Neuronal stem cell (in vitro differentiated cells): Measurements from ENCODE around the gene SPTLC3.
"Not testable (repeated sequence)": the region's sequence is repeated elsewhere in the genome, so short reads cannot be mapped to it uniquely, and the experiment has no call there.

Source experiments
- DNase-seq: peaks from one replicate; pipeline ENCODE4 v3.0.0-alpha.2; 2013; ENCODE audit warnings: low spot score
- H2AFZ ChIP-seq: one replicate; pipeline ENCODE4 v1.6.1; 2013; ENCODE audit warnings: mild to moderate bottlenecking, low read length, inconsistent platforms
- H2AK5ac ChIP-seq: 2 replicates; pipeline ENCODE4 v1.6.1; 2013; ENCODE audit warnings: low read depth, mild to moderate bottlenecking, inconsistent platforms, low read length, moderate library complexity, mixed read lengths
- H2BK120ac ChIP-seq: 2 replicates; pipeline ENCODE4 v1.6.1; 2013; ENCODE audit warnings: low read depth, mild to moderate bottlenecking, inconsistent platforms, low read length, moderate library complexity, mixed read lengths
- H2BK12ac ChIP-seq: one replicate; pipeline ENCODE4 v1.6.1; 2013; ENCODE audit warnings: low read length, inconsistent platforms
- H2BK15ac ChIP-seq: 2 replicates; pipeline ENCODE4 v1.6.1; 2013; ENCODE audit warnings: mild to moderate bottlenecking, low read length, inconsistent platforms, mixed read lengths
- H2BK5ac ChIP-seq: one replicate; pipeline ENCODE4 v1.6.1; 2013; ENCODE audit warnings: inconsistent platforms, mild to moderate bottlenecking, low read length, moderate library complexity
- H3K14ac ChIP-seq: one replicate; pipeline ENCODE4 v1.6.1; 2013; ENCODE audit warnings: low read length, inconsistent platforms
- H3K18ac ChIP-seq: 2 replicates; pipeline ENCODE4 v1.6.1; 2013; ENCODE audit warnings: low read length, inconsistent platforms
- H3K23ac ChIP-seq: 2 replicates; pipeline ENCODE4 v1.6.1; 2013; ENCODE audit warnings: low read depth, mild to moderate bottlenecking, mixed read lengths, low read length, inconsistent platforms; ENCODE audit not compliant: poor library complexity
- H3K27ac ChIP-seq: replicated peaks from 3 replicates; pipeline ENCODE4 v1.5.1; 2013; ENCODE audit warnings: low read length, inconsistent platforms
- H3K27me3 ChIP-seq, 3 experiments: 2 replicates each; pipeline ENCODE4 v1.6.1; 2013; ENCODE audit warnings: low read length in 3 of 3, mild to moderate bottlenecking in 2 of 3, inconsistent platforms in 1 of 3, low read depth in 1 of 3, mixed read lengths in 1 of 3, moderate library complexity in 1 of 3; ENCODE audit not compliant: control insufficient read depth in 3 of 3, insufficient read depth in 3 of 3
- H3K36me3 ChIP-seq, 2 donors: replicated peaks in 1 of 2; 2 replicates each; pipeline ENCODE4 v1.6.1; 2013; ENCODE audit warnings: low read length in 2 of 2; ENCODE audit not compliant: control insufficient read depth in 2 of 2, insufficient read depth in 2 of 2
- H3K4ac ChIP-seq: 2 replicates; pipeline ENCODE4 v1.6.1; 2013; ENCODE audit warnings: inconsistent platforms, mild to moderate bottlenecking, low read length, moderate library complexity
- H3K4me1 ChIP-seq, 2 donors: 1 replicate in 1 of 2; 2 replicates in 1 of 2; pipeline ENCODE4 v1.6.1; 2013; ENCODE audit warnings: low read length in 2 of 2, low read depth in 1 of 2; ENCODE audit not compliant: control insufficient read depth in 2 of 2, insufficient read depth in 1 of 2
- H3K4me2 ChIP-seq: one replicate; pipeline ENCODE4 v1.6.1; 2013; ENCODE audit warnings: mild to moderate bottlenecking, low read length, inconsistent platforms; ENCODE audit not compliant: insufficient read depth, poor library complexity, severe bottlenecking
- H3K4me3 ChIP-seq, 2 donors: 2 replicates each; pipeline ENCODE4 v1.5.1; 2013; ENCODE audit warnings: low read length in 2 of 2, mild to moderate bottlenecking in 2 of 2, inconsistent platforms in 1 of 2, moderate library complexity in 1 of 2
- H3K79me1 ChIP-seq: one replicate; pipeline ENCODE4 v1.6.1; 2013; ENCODE audit warnings: low read depth, mild to moderate bottlenecking, inconsistent platforms, low read length, moderate library complexity
- H3K9ac ChIP-seq: one replicate; pipeline ENCODE4 v1.6.1; 2013; ENCODE audit warnings: mild to moderate bottlenecking, low read depth, low read length, inconsistent platforms; ENCODE audit not compliant: poor library complexity
- H3K9me3 ChIP-seq, 2 donors: replicated peaks in 1 of 2; 2 replicates each; pipeline versions ENCODE3 to v1.6.1; 2013; ENCODE audit warnings: low read length in 2 of 2, mild to moderate bottlenecking in 2 of 2, inconsistent platforms in 1 of 2, low read depth in 1 of 2, mixed read lengths in 1 of 2, moderate library complexity in 1 of 2; ENCODE audit not compliant: control insufficient read depth in 2 of 2, insufficient read depth in 1 of 2
- H4K8ac ChIP-seq: one replicate; pipeline ENCODE4 v1.6.1; 2013; ENCODE audit warnings: low read depth, mild to moderate bottlenecking, inconsistent platforms, low read length, moderate library complexity
- H4K91ac ChIP-seq: one replicate; pipeline ENCODE4 v1.6.1; 2013; ENCODE audit warnings: low read length, low read depth, mild to moderate bottlenecking, inconsistent platforms; ENCODE audit not compliant: poor library complexity
- WGBS, 2 donors: extraction: QIAGEN DNeasy Blood & Tissue Kit; methylation state at CpG; one replicate each; pipeline ENCODE4 v1.1.7; 2013; ENCODE audit warnings: missing lambda C conversion rate in 2 of 2, mixed read lengths in 1 of 2; ENCODE audit not compliant: insufficient read length in 2 of 2, insufficient replicate concordance in 1 of 2; ENCODE audit errors: extremely low coverage in 2 of 2; 5-methylcytosine and 5-hydroxymethylcytosine counted together

SPTLC3 gene

DNA sequence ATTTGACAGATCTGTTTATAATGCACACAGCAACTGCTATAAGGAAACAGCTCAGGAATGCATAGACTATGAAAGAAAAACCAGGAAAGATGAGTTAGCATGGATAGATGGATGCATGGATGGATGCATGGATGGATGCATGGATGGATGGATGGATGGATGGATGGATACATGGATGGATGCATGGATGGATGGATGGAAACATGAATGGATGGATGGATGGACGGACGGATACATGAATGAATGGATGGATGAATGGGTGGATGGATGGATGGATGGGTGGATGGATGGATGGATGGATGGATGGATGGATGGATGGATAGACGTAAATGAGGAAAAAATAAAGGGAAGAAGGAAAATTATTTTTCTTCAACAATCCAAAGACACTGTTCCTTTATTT is 29.1 kb upstream of the SPTLC3 start:
- peak overlapping the region; percentile 73 for H2BK12ac ChIP-seq
- not testable (repeated sequence) for H3K23ac ChIP-seq, H3K27me3 ChIP-seq, H3K9ac ChIP-seq, H2BK5ac ChIP-seq, H2AFZ ChIP-seq, H3K14ac ChIP-seq, H3K4ac ChIP-seq, H4K91ac ChIP-seq, H3K4me2 ChIP-seq, H2BK15ac ChIP-seq, H3K79me1 ChIP-seq, H3K27ac ChIP-seq, H3K18ac ChIP-seq, H3K9me3 ChIP-seq, H4K8ac ChIP-seq, H2AK5ac ChIP-seq, H2BK120ac ChIP-seq, H3K4me1 ChIP-seq, DNase-seq, H3K4me3 ChIP-seq, H3K36me3 ChIP-seq
- no CpG with 5 or more reads among the region's 3 CpGs for WGBS, 2 donors

DNA sequence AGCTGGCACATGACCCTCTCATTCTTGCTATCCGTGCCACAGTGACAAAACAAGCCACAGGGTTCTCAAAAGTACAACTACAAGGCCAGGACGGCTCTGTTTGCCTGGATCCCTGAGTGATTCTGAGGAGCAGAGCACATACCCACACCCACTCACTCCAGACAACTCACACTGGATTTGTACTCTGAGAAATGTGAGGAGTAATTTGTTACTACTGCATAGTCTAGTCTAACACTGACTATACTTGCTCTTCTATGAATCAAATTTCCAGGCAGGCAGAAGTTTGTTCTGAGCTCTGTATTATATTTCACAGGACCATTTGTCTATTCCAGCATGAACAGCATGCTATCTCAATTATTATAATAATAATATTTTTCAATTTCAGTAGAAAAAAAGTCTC is 26.7 kb upstream of the SPTLC3 start:
- DNase-seq: no peak
- H4K91ac ChIP-seq: no peak overlapping the region
- no peak overlapping the region for H2BK12ac ChIP-seq
- no peak overlapping the region for H3K23ac ChIP-seq
- H3K9ac ChIP-seq: no peak overlapping the region
- no peak overlapping the region for H3K14ac ChIP-seq
- H3K4me3 ChIP-seq: no peak overlapping the region
- H3K18ac ChIP-seq: no peak overlapping the region
- no peaks in the 10 kb centered on the region for H3K27me3 ChIP-seq
- H3K4ac ChIP-seq: no peak overlapping the region
- no peaks in the 10 kb centered on the region for H3K36me3 ChIP-seq
- H3K27ac ChIP-seq: no peak overlapping the region
- no CpG with 5 or more reads among the region's 2 CpGs for whole genome bisulfite sequencing, 2 donors
- no peaks in the 10 kb centered on the region for H3K4me1 ChIP-seq
- no peak overlapping the region for H2AFZ ChIP-seq
- H2BK120ac ChIP-seq: no peak overlapping the region
- no peak overlapping the region for H2AK5ac ChIP-seq
- H4K8ac ChIP-seq: no peak overlapping the region
- H3K79me1 ChIP-seq: no peaks in the 10 kb centered on the region
- H3K9me3 ChIP-seq: peaks cover 0 to 2% of the 10 kb centered on the region in 2 donors
- H2BK15ac ChIP-seq: no peak overlapping the region
- H3K4me2 ChIP-seq: no peak overlapping the region
- no peak overlapping the region for H2BK5ac ChIP-seq

DNA sequence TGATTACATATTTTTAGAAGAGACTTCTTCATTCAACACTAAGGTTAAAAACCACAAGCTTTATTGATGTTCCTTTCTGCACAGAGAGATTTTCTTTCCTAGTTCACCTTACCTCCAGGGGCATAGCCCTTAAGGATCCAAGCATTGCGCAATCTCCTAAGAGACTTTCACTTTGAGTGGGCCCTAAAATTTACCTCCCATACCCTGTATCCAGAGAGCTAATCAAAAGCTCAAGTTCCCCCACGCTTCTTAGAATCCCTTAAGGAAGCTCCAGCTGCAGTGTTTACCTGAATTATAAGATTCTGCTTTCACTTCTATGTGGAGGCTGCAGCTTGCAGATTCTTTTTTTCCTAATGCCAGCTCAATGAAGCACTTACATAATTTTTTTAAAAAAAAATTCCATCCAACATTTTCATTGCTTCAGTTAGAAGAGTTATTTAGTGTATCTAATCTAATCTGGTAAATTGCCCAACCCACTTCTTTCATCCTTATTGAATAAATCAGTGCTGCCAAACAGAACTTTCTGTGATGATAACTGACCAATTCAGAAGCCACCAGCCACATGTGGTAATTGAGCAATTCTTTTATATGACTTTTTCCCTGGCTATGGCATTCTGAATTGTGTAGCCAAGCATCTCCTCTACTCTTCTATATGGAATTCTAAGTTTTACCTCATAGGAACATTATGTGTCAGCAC is 24.6 kb upstream of the SPTLC3 start:
- no peak for DNase-seq
- WGBS, 2 donors: no CpG with 5 or more reads among the region's 2 CpGs

DNA sequence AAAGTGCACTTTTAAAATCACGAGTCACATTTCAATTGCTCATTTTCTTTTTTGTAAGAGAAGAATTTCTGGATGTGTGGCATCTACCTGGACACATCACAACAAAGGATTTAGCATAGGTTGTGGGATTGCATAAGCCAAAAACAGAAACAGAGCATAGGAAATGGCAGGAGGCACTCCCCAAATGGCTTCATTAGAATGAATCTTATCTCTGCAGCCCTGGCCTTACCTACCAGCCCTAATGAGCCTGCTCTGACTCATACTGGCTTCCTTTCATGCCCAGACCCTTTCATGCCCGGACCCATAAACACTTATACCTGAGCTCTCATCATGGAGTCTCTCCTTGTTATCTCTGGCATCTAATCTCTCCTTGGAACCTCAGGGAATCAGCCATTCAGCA is 23.9 kb upstream of the SPTLC3 start:
- H3K23ac ChIP-seq: no peak overlapping the region
- DNase-seq: no peak
- no peaks in the 10 kb centered on the region for H3K36me3 ChIP-seq
- H4K91ac ChIP-seq: no peak overlapping the region
- no peak overlapping the region for H3K4me2 ChIP-seq
- H2BK5ac ChIP-seq: no peak overlapping the region
- H3K9ac ChIP-seq: no peak overlapping the region
- H3K9me3 ChIP-seq: no peaks in the 10 kb centered on the region
- no peak overlapping the region for H3K27ac ChIP-seq
- H2BK12ac ChIP-seq: no peak overlapping the region
- H3K4ac ChIP-seq: no peak overlapping the region
- no peak overlapping the region for H2BK15ac ChIP-seq
- H3K79me1 ChIP-seq: no peaks in the 10 kb centered on the region
- H3K14ac ChIP-seq: no peak overlapping the region
- H2AFZ ChIP-seq: no peak overlapping the region
- no peaks in the 10 kb centered on the region for H3K4me1 ChIP-seq
- no CpG with 5 or more reads among the region's 2 CpGs for WGBS, 2 donors
- H4K8ac ChIP-seq: no peak overlapping the region
- H3K4me3 ChIP-seq: no peak overlapping the region
- no peak overlapping the region for H2BK120ac ChIP-seq
- no peak overlapping the region for H3K18ac ChIP-seq
- H3K27me3 ChIP-seq: peaks cover 0 to 4% (median 0%) of the 10 kb centered on the region in 3 experiments
- no peak overlapping the region for H2AK5ac ChIP-seq

More for the DNA sequence above, 24.6 kb upstream of the SPTLC3 start:
- no peak overlapping the region for H2AFZ ChIP-seq
- H3K4me2 ChIP-seq: no peak overlapping the region
- H3K4me3 ChIP-seq: no peak overlapping the region
- H2AK5ac ChIP-seq: no peak overlapping the region
- no peak overlapping the region for H2BK12ac ChIP-seq
- no peak overlapping the region for H2BK15ac ChIP-seq
- no peak overlapping the region for H3K23ac ChIP-seq
- peaks cover 0 to 2% of the 10 kb centered on the region in 2 donors for H3K9me3 ChIP-seq
- H2BK120ac ChIP-seq: no peak overlapping the region
- no peaks in the 10 kb centered on the region for H3K36me3 ChIP-seq
- H3K4me1 ChIP-seq: no peaks in the 10 kb centered on the region
- no peak overlapping the region for H3K14ac ChIP-seq
- no peak overlapping the region for H3K9ac ChIP-seq
- H3K4ac ChIP-seq: no peak overlapping the region
- H3K79me1 ChIP-seq: no peaks in the 10 kb centered on the region
- H2BK5ac ChIP-seq: no peak overlapping the region
- no peak overlapping the region for H4K8ac ChIP-seq
- no peak overlapping the region for H4K91ac ChIP-seq
- H3K27ac ChIP-seq: no peak overlapping the region
- no peak overlapping the region for H3K18ac ChIP-seq
- H3K27me3 ChIP-seq: peaks cover 0 to 4% (median 0%) of the 10 kb centered on the region in 3 experiments
